NCI-H345 (cell line): Measurements from ENCODE around the gene CXCL11.
"Not testable (repeated sequence)": the region's sequence is repeated elsewhere in the genome, so short reads cannot be mapped to it uniquely, and the experiment has no call there.

ENCODE experiments used
- DNase-seq: peaks from one replicate; lab custom pipeline; 2025; lab: John Stamatoyannopoulos, UW

Gene CXCL11

GRCh38 chr4:76001700-76002099 is 34.2 kb downstream of the CXCL11 start:
- no peak for DNase-seq

DNA sequence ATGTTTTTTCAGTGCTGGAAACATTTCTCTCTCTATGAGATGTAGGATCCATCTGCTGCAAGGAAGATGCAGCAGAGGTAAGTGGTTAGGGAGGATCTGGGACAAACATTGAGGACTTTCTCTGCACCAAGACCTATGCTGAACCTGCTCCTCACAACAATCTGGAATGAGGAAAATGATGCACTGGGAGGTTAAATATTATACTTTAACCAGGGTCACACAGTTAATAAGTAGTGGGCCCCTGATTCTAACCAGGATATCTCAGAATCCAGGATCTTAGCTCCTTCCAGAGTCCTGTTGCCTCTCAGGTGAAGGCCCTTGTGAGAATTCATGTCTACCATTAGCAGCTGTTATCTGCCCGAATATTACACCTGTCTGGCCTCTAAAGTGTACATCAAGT is 35.6 kb downstream of the CXCL11 start:
- no peak for DNase-seq

- not testable (repeated sequence) for DNase-seq
Measured at GRCh38 chr4:75998525-75999147, 37.2 kb downstream of the CXCL11 start.

DNA sequence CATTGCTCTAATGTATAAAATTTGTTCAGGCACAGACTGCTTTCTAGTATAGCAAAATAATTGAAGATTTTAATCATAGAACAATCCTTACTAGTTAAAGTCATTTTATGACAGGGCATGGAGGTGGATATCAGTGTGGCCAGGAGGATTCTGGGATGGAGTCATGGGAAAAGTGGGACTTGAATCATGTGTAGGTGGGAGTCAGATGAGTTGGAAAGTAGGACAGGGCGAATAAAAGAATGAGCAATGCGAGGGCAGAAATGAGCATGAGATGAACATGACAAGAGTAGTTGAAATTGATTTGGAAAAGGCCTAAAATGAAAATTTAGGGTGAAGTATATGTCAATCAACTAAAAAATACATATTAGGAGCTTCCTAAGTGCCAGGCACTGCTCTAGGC is 37.9 kb downstream of the CXCL11 start:
- no peak for DNase-seq

GRCh38 chr4:75997081-75997480 is 38.8 kb downstream of the CXCL11 start:
- no peak for DNase-seq

GRCh38 chr4:75995727-75996126 is 40.1 kb downstream of the CXCL11 start:
- peak; percentile 44 for DNase-seq

- no peak for DNase-seq
Measured at GRCh38 chr4:75992462-75992861, 43.4 kb downstream of the CXCL11 start.

- DNase-seq, result no peak
Measured at GRCh38 chr4:75989846-75990528, 45.9 kb downstream of the CXCL11 start.

DNA sequence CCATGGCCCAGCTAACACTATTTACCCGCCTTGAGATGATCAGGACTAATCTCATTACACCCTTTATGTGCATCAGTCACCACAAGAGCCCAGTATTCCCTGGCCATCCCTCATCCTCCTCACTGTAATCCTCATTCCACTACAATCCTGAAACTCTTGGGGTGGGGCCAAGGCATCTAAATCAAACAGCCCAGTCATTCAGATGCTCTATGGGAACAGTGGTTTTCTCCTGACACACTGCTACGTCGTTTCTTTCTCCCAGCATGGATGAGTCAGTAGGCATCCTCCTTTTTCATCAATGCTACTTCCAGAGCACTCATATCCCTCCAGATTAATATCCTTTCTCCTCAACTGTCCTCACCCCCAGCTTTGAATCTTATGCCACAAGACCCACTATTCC is 50.8 kb downstream of the CXCL11 start:
- DNase-seq, result no peak
